HG03064 (cell line): ENCODE measurements around the gene RCBTB1.

Experiments used
- ATAC-seq: cut with Tn5 transposase; IDR thresholded peaks from one replicate; pipeline ENCODE4 v1.9.1; 2021; ENCODE audit warnings: low read depth; ENCODE audit not compliant: unreplicated experiment

Gene RCBTB1

DNA sequence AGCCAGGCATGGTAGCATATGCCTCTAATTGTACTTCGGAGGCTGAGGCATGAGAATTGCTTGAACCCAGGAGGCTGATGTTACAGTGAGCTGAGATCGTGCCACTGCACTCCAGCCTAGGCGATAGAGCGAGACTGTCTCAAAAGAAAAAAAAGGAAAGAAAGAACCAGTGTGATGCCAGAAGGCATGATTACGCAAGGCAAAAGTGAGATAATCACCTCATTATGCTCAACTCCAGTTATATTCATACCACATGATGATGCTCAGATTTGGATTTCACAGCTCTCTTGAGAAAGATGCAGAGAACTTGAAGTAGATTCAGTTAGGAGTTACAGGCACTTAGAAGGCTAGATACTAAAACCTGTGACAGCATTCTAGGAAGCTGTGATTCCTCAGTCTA lies 21.8 kb downstream of the RCBTB1 start:
- no peak for ATAC-seq

GRCh38 chr13:49561062-49561410 lies 24.3 kb downstream of the RCBTB1 start:
- ATAC-seq, result no peak

DNA sequence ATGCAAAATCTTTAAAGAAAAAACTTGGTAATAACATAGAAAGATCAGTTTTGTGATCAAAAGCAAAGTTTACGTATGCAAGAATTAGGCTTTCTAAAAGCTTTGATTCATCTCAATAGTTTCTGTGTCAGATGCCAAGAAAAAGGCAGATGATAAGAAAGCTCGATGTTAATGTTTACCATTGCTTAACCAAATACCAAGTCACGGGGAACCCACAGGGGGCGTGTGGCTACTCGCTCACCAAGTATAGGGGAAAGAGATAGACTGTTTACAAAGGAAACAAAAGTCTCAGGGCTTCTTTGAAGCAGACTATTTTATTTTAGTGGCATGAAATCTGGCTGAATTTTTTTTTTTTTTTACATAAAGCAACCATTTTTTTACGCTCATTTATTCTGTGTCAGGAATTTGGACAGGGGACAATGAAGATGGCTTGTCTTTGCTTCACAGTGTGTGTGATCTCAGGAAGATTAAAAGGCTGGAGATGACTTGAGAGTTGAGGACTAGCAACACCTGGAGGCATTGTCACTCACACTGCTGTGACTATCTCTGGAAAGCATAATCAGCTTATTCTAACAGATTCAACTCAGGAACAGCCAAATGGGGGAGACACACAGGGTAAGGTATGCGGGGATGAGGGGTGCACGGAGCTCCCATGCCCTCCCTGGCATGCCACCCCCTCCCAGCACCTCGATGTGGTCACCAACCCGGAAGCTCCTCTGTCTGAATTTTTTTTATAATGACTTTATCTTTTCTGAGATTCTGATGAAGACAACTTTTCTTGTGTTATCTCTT lies 24.9 kb downstream of the RCBTB1 start:
- ATAC-seq, result no peak

DNA sequence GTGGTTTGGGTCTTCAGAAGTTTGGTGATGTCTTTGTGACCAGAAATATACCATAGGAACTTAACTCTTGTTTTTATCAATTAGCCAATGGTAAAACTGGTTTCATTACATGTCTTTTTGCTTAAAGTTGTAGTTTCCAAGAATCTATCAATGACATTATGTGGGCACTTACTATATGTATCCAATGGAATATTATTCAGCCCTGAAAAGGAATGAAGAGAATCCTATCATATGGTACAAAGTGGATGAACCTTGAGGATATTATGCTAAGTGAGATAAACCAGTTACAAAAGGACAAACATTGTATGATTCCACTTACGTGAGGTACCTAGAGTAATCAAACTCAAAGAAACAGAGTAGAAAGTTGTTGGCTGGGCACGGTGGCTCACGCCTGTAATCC lies 26.4 kb downstream of the RCBTB1 start:
- no peak for ATAC-seq

DNA sequence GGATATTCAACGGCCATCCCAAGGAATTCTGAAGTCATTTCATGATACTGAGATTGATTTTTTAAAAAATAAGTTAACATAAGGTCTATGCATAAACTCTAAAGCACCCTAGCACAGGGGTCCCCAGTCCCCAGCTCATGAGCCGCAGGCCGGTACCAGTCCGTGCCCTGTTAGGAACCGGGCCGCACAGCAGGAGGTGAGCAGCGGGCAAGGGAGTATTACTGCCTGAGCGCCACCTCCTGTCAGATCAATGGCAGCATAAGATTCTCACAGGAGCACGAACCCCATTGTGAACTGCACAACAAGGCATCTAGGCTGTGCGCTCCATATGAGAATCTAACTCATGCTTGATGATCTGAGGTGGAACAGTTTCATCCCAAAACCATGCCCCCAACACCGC lies 31.0 kb downstream of the RCBTB1 start:
- no peak for ATAC-seq

DNA sequence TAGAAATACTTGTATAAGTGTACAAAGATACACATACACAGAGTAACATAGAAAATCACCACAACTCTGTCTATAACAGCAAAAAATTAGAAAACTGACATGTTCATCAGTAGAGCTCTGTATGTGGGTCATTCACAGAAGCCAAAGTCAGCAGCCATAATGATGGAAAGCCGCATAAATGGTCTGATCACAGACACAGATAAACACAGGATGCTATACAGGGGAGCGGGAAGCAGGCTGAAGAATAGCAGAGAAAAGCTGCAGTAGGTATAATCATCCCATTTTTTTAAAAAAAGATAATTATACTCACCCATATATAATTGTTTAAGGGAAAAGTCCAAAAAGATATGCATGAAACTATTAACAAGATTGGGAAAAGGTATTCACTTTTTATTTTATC lies 31.5 kb downstream of the RCBTB1 start:
- ATAC-seq, result no peak

GRCh38 chr13:49550942-49551644 lies 34.3 kb downstream of the RCBTB1 start:
- ATAC-seq, result no peak

DNA sequence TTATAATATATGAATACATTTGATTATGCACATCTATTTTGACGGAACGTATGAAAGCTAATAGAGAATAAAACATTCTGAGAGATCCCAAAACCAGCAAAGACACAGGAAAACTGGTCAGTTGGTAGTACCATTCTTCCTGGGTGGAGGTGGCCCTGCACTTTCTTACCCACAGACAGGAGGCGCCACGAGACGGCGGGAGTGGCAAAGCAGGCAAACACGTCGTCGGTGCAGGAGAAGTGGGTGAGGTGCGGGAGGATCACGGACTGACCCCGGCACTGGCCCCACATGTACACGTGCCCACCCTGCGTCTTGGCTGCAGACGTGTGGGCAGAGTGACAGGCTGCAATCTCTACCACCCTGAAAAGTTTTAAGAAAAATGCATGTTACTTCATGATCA lies 36.1 kb downstream of the RCBTB1 start:
- ATAC-seq, result no peak

GRCh38 chr13:49546561-49546960 lies 38.8 kb downstream of the RCBTB1 start:
- no peak for ATAC-seq

DNA sequence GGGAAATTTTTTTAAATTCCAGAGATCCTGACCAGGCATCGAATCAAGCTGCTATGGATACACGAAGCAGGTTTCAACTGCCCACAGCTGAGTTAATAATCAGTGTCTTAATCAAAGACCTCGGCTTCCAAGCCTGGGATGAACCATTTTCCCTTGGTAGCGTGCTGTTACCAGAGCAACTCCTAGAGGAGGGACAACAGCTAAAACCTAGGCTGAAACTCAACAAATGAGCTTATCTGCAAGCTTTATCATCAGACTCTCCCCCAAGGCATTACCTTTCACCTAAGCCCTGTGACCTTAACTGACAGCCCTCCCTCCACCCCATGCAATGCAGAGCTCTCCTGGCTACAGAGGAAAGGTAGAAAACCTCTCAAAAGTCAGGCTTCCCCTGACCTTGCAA lies 39.7 kb downstream of the RCBTB1 start:
- no peak for ATAC-seq

DNA sequence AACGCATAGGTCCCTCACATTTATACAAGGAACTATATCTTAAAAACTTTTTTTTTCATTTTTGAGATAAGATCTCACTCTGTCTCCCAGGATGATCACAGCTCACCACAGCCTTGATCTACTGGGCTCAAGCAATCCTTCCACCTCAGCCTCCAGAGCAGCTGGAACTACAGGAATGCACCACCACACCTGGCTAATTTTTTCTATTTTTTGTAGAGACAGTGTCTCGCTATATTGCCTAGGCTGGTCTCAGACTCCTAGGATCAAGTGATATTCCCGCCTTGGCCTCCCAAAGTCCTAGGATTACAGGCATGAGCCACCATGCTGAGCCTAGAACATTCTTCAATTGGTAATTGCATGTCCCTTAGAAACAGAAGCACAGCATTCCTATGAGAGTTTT lies 41.7 kb downstream of the RCBTB1 start:
- ATAC-seq, result no peak

GRCh38 chr13:49540552-49540951 lies 44.8 kb downstream of the RCBTB1 start:
- ATAC-seq, result no peak

DNA sequence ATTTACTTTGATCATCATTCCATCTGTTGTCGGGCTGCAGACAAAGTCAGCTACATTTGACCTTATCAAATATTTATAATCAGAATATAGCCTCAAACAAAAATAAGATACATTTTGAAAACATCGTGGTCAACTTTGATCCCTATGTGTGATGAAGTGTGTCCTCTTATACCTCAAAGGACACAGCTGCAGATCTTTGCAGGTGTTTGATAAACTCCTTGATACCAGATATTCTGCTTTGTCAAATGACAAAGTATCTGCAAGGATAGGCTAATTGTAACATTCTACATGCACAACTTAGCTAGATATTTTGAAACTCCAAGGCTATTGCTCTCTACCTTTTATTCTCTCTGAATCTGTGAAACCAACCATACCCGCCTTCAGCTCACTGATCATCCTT lies 45.6 kb downstream of the RCBTB1 start:
- no peak for ATAC-seq

DNA sequence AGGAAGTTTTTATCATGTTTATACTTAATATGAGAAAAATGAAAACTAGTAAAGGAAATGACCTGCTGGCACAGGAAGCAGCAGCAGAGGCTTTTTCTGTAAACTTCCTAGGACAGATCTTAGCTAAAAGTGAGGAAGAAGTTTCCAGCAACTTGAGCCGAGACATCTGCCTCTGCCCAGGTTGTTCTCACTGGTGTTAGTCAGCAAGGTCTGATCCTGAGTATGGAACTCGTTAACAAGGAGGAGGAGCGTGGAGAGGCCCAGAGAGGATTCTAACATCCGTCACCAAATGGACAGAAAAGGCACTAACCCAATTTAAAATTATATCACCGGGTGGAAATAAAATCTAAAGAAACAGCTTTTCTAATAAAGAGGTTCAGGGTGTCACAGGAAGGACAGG lies 46.0 kb downstream of the RCBTB1 start:
- ATAC-seq, result no peak

GRCh38 chr13:49538404-49538803 lies 47.0 kb downstream of the RCBTB1 start:
- ATAC-seq, result no peak

- ATAC-seq, result no peak
Measured at GRCh38 chr13:49536144-49536873, 49.0 kb downstream of the RCBTB1 start.

DNA sequence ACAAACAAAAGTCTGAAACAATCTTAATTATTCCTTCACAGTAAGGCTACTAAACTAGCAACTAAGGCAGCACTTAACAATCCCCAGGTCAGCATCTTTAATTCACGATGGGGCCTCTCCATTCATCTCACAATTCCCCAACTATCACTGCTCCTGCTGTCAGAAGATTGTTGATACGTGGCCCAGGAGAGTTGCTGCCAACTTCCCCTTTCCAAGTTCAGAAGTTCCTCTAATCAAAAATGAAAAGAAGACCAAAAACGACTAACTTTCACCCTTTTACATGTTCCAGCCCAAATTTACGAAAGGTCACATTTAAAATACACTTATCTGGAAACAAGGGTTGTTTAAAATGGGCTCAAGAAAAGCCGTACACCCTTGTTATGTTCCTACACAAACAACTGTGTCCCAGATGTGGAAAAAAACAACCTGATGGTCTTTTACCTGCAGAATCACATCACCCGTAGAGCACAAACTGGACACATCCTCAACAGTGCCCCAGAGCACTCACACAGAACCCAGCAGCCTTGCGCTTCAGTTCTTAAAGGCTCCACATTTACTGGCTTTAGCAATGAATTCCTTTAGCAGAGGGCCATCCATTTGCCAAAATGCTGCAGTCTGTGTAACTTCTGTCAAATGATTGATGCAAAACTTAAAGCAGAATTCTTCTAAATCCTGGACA lies 51.6 kb downstream of the RCBTB1 start:
- no peak for ATAC-seq

GRCh38 chr13:49533011-49533410 lies 52.3 kb downstream of the RCBTB1 start:
- no peak for ATAC-seq

DNA sequence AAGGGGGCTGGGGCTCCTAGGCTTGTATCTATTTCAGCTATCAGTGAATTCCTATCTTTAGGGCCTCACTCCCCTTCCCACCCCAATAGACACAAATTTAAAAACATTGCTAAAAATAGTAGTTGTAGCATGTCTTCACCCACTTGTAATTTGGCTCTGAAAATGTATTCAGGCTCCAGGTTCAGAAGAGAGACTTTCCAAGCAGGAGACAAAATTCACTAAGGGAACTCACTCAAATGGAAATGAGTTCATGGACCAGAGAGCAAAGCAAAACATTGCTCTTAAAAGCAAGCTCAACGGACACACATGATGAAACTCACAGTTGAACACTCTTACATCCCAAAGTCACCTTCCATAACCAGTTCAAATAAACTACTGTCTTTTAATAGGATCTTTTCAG lies 52.8 kb downstream of the RCBTB1 start:
- no peak for ATAC-seq

GRCh38 chr13:49530457-49530856 lies 54.9 kb downstream of the RCBTB1 start:
- ATAC-seq, result no peak

DNA sequence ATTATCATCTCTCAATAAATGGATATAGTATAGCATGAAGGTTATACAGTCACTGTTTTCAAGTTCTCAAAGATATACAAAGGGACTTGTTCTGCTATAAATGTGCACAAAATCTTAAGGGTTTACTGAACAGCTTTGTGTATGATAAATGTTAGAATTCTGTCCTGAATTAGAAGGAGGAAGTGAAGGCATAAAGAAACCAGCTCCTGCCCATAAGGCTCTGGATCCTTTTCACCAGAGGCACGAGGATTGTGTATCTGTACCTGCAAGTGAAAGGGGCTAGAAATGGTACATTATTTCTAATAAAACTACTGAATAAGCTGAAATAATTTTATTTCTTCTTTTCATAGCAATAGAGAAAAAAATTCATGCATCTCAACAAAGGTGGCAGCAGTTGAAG lies 57.2 kb downstream of the RCBTB1 start:
- ATAC-seq, result no peak
